Activated B cell treated with CpG ODN at 0.5 μM for 24 hours (primary cell): ENCODE measurements around the gene INAFM1. TPM values are rescaled to one million over a fixed set of nuclear protein-coding genes. Genes with fewer than 3 reads are reported as not detected.
A peak's percentile ranks its signal among the peaks of the same experiment; 100 is the strongest.

Experiments used
- ATAC-seq: fragments of 200-7000 bp; cut with Tn5 transposase; one replicate; pipeline ENCODE4 v1.10.0; 2021; ENCODE audit warnings: low read depth, mild to moderate bottlenecking, moderate library complexity
- CTCF ChIA-PET: fragments of 350-600 bp; sonication (Branson Sonifier 250); formaldehyde crosslinking; loops from one replicate; lab custom pipeline; 2021; ENCODE audit warnings: antibody characterized with exemption; lab: Charles Lee
- POLR2A ChIA-PET: fragments of 350-600 bp; sonication (Branson Sonifier 250); formaldehyde crosslinking; loops from one replicate; lab custom pipeline; 2021; ENCODE audit warnings: antibody characterized with exemption; lab: Charles Lee
- DNase-seq: peaks from one replicate; pipeline ENCODE4 v3.0.0; 2022
- H3K27ac Mint-ChIP-seq: one replicate; pipeline ENCODE4 v1.8.0; 2020; ENCODE audit warnings: mixed read lengths
- H3K27me3 Mint-ChIP-seq: one replicate; pipeline ENCODE4 v1.8.0; 2021; ENCODE audit warnings: mixed read lengths
- H3K36me3 Mint-ChIP-seq: one replicate; pipeline ENCODE4 v1.8.0; 2021; ENCODE audit warnings: low read depth, mixed read lengths
- H3K4me1 Mint-ChIP-seq: one replicate; pipeline ENCODE4 v1.8.0; 2021; ENCODE audit warnings: mixed read lengths
- H3K4me3 Mint-ChIP-seq: one replicate; pipeline ENCODE4 v1.8.0; 2020; ENCODE audit warnings: mild to moderate bottlenecking, mixed read lengths
- H3K9me3 Mint-ChIP-seq: one replicate; pipeline ENCODE4 v1.8.0; 2020; ENCODE audit warnings: mixed read lengths
- CTCF ChIP-seq: fragments of 200-600 bp; IDR thresholded peaks from one replicate; pipeline ENCODE4 v1.8.0; 2022; ENCODE audit warnings: antibody characterized with exemption, mild to moderate bottlenecking
- intact Hi-C: fragments of 100-400 bp; cut with micrococcal nuclease; formaldehyde crosslinking; loops from one replicate; pipeline ENCODE4 v1.15.1; 2024
- total RNA-seq: library from RNA; stranded (reverse); gene quantifications from 2 replicates; pipeline ENCODE4 v1.2.3, GENCODE V29; 2022

Gene INAFM1
- total RNA-seq, 1 donor from 2014 or later, result 11.8 TPM

- Mint-ChIP-seq H3K4me3 (peak overlapping the region; percentile 81), H3K27ac (no peak overlapping the region), H3K27me3 (no peaks in the 10 kb centered on the region), H3K4me1 (peaks cover 32% of the 10 kb centered on the region), H3K9me3 (no peaks in the 10 kb centered on the region), H3K36me3 (no peaks in the 10 kb centered on the region)
- ChIA-PET POLR2A (interaction anchor here (1.0 to 7.3 kb wide), 10 partner anchors 10 to 440 kb away, joined by 3 to 152 read pairs (median 11); partner anchors contain the start of genes CCDC9, KPTN, SLC1A5 and TMEM160), CTCF (interaction anchor here (4.9 kb wide), 1 partner anchor 16 kb away, joined by 51 read pairs; no protein-coding TSS in a partner anchor)
- intact Hi-C loops, result loop anchor here (10.0 kb wide), 1 partner anchor 444 kb away; the partner anchor contains the start of gene SLC1A5
- TF ChIP-seq CTCF, result no peak
- ATAC-seq (peak; percentile 9), DNase-seq (peak; percentile 51)
Measured at GRCh38 chr19:47228168-47228936, 46.3 kb upstream of the INAFM1 start.

GRCh38 chr19:47228937-47229675 lies 45.6 kb upstream of the INAFM1 start:
- intact Hi-C loops, result loop anchor here (10.0 kb wide), 1 partner anchor 444 kb away; the partner anchor contains the start of gene SLC1A5
- Mint-ChIP-seq H3K27ac (no peak overlapping the region), H3K4me1 (peaks cover 32% of the 10 kb centered on the region), H3K36me3 (no peaks in the 10 kb centered on the region), H3K9me3 (no peaks in the 10 kb centered on the region), H3K4me3 (no peak overlapping the region), H3K27me3 (no peaks in the 10 kb centered on the region)
- ATAC-seq (no peak), DNase-seq (no peak)
- TF ChIP-seq CTCF, result no peak
- CTCF ChIA-PET, result interaction anchor here (1.5 to 4.9 kb wide), 2 partner anchors 15 to 19 kb away, joined by 3 to 51 read pairs; no protein-coding TSS in a partner anchor
- POLR2A ChIA-PET, result interaction anchor here (1.0 to 7.3 kb wide), 4 partner anchors 11 to 28 kb away, joined by 3 to 128 read pairs (median 6); partner anchors contain the start of gene CCDC9

- no peak for TF ChIP-seq CTCF
- H3K4me1 Mint-ChIP-seq, result peaks cover 32% of the 10 kb centered on the region
- H3K9me3 Mint-ChIP-seq, result no peaks in the 10 kb centered on the region
- H3K36me3 Mint-ChIP-seq, result no peaks in the 10 kb centered on the region
- no peak overlapping the region for H3K27ac Mint-ChIP-seq
- no peaks in the 10 kb centered on the region for H3K27me3 Mint-ChIP-seq
- H3K4me3 Mint-ChIP-seq, result no peak overlapping the region
- ChIA-PET CTCF (interaction anchor here (1.5 to 4.9 kb wide), 2 partner anchors 14 to 19 kb away, joined by 3 to 51 read pairs; no protein-coding TSS in a partner anchor), POLR2A (interaction anchor here (1.0 to 7.3 kb wide), 3 partner anchors 15 to 27 kb away, joined by 4 to 128 read pairs (median 8); partner anchors contain the start of gene CCDC9)
- intact Hi-C loops, result loop anchor here (10.0 kb wide), 1 partner anchor 445 kb away; the partner anchor contains the start of gene SLC1A5
- ATAC-seq (no peak), DNase-seq (peak; percentile 25)
Measured at GRCh38 chr19:47229676-47230053, 45.0 kb upstream of the INAFM1 start.

- H3K9me3 Mint-ChIP-seq, result no peaks in the 10 kb centered on the region
- no peak for TF ChIP-seq CTCF
- peak overlapping the region; percentile 48 for H3K4me3 Mint-ChIP-seq
- ATAC-seq (peak; percentile 3), DNase-seq (peak; percentile 77)
- peaks cover 32% of the 10 kb centered on the region for H3K4me1 Mint-ChIP-seq
- no peak overlapping the region for H3K27ac Mint-ChIP-seq
- no peaks in the 10 kb centered on the region for H3K27me3 Mint-ChIP-seq
- CTCF ChIA-PET, result interaction anchor here (1.5 to 4.9 kb wide), 2 partner anchors 14 to 20 kb away, joined by 3 to 51 read pairs; no protein-coding TSS in a partner anchor
- intact Hi-C loops, result no loop called here
- POLR2A ChIA-PET, result interaction anchor here (1.6 kb wide), 1 partner anchor 14 kb away, joined by 8 read pairs; no protein-coding TSS in a partner anchor
- no peaks in the 10 kb centered on the region for H3K36me3 Mint-ChIP-seq
Measured at GRCh38 chr19:47230054-47230920, 44.4 kb upstream of the INAFM1 start.
